GM12801 (cell line): Measurements from ENCODE around the gene SH3TC2.

Experiments used
- TF ChIP-seq, protein P1 (sequence below): IDR thresholded peaks from one replicate; pipeline ENCODE4 v1.5.1; 2011; ENCODE audit warnings: control low read depth; ENCODE audit not compliant: insufficient read length; ENCODE audit errors: extremely low read depth

Gene SH3TC2

GRCh38 chr5:148992265-148992664 lies 70.6 kb downstream of the SH3TC2 start:
- TF ChIP-seq, protein P1, sequence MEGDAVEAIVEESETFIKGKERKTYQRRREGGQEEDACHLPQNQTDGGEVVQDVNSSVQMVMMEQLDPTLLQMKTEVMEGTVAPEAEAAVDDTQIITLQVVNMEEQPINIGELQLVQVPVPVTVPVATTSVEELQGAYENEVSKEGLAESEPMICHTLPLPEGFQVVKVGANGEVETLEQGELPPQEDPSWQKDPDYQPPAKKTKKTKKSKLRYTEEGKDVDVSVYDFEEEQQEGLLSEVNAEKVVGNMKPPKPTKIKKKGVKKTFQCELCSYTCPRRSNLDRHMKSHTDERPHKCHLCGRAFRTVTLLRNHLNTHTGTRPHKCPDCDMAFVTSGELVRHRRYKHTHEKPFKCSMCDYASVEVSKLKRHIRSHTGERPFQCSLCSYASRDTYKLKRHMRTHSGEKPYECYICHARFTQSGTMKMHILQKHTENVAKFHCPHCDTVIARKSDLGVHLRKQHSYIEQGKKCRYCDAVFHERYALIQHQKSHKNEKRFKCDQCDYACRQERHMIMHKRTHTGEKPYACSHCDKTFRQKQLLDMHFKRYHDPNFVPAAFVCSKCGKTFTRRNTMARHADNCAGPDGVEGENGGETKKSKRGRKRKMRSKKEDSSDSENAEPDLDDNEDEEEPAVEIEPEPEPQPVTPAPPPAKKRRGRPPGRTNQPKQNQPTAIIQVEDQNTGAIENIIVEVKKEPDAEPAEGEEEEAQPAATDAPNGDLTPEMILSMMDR = no peak

DNA sequence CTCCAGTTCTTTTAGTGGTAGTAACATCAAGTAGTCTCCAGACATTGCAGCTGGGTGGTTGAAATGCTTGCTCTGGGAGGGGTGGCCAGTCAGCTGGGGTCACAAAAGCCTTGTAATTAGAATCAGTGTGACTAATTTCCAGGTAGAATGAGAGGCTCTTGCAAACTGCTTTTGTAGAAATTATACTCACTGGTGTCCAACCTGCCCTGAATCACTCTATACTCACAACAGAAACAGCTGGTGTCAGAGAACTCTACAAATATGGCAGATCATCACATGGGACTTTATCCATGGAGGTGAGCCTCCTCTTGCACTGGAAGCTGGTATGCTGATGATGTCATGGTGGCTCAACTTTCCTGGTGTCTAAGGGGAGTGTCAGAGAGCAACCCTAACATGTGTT lies 71.3 kb downstream of the SH3TC2 start:
- TF ChIP-seq, protein P1 = no peak

GRCh38 chr5:148990817-148991216 lies 72.0 kb downstream of the SH3TC2 start:
- TF ChIP-seq, protein P1 = no peak

DNA sequence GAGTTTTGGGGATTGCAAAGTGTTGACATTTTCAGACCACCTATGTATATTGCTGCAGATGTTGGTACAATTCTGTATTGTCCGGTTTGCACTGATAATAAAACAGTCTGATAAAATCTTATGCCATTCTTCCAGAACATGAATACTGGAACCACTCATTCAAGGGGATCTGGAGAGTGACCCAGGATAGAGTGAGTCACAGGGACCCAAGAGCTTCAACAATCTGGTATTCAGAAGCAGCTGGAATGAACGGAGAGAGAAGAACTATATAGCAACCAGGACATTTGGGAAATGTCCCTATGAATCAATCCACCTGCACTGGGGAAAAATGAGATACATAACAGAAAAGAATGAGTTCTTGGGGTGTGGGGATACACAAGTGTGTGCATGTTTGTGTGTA lies 73.3 kb downstream of the SH3TC2 start:
- TF ChIP-seq, protein P1 = no peak

DNA sequence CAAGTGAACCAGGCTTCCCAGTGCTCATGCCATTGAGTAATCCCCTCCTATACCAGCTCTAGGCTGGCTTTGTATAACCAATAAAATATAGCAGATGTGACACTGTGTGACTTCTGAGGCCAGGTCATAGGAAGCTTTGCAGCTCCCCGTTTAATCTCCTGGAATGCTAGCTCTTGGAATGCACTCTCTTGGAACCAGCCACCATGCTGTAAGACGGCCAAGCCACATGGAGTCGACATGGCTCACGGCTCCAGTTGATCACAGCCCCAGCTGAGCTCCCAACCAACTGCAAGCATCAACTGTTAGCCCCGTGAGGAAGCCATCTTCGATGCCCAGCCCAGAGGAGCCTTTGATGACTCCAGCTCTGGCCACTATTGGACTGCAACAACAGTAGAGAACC lies 74.5 kb downstream of the SH3TC2 start:
- TF ChIP-seq, protein P1 = no peak

- TF ChIP-seq, protein P1 = no peak
Measured at GRCh38 chr5:148986636-148987035, 76.2 kb downstream of the SH3TC2 start.

GRCh38 chr5:148984345-148984744 lies 78.5 kb downstream of the SH3TC2 start:
- TF ChIP-seq, protein P1 = no peak

GRCh38 chr5:148981353-148981752 lies 81.5 kb downstream of the SH3TC2 start:
- TF ChIP-seq, protein P1 = no peak
